Erythroblast (primary cell): ENCODE results near the gene GPC3.

Experiments used
- GATA1 ChIP-seq: IDR thresholded peaks from 2 replicates; pipeline ENCODE4 v1.6.1; 2011; ENCODE audit warnings: low read depth, mild to moderate bottlenecking, control low read depth, low read length, moderate library complexity
- POLR2A ChIP-seq: IDR thresholded peaks from 2 replicates; pipeline ENCODE4 v1.6.1; 2011; ENCODE audit warnings: mild to moderate bottlenecking, low read length

DNA sequence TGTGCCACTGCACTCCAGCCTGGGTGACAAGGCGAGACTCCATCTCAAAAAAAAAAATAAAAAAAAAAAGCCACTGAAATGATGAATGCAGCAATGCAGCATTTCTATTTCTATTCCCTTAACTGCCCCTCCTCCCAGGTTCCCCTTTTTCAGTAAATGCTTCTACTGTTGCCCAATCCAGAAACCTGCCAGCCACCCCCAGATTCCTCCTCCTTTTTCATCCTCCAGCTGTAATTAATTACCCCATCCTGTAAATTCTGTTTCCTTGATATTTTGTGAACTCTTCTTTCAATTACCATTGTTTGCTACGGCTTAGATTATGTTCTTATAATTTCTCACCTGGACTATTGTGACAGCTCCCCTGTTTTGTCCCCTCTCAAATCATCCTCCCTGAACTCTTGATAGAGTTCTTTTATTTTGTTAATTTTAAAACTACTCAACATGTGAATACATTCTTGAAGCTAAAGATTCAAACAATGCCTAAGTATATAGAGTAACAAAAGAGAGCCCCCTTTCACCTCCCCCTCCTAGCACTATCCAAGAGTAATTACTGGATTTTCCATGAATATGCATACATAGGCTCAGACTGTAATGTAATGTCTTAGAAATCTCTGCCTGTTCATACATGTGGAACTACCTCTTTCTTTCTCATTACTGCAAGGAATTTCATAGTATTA, 429.5 kb downstream of the GPC3 start:
- no peak for TF ChIP-seq POLR2A
- no peak for TF ChIP-seq GATA1
